Heart left ventricle (tissue), 13 donors: ENCODE results near the gene FAT1.

ENCODE experiments used
- POLR2A ChIP-seq, 2 donors: fragments of 450-650 bp; IDR thresholded peaks; one replicate each; pipeline ENCODE4 v1.6.1; 2017; ENCODE audit warnings: antibody characterized with exemption in 2 of 2, mild to moderate bottlenecking in 2 of 2, moderate library complexity in 2 of 2
- TF ChIP-seq, protein P1 (sequence below), 12 donors: fragments of 200-600 bp; sonication (generic) in 4 of 12; IDR thresholded peaks; one replicate each; pipeline versions ENCODE4 v1.5.0 to v1.8.0; 2018 to 2022; ENCODE audit warnings: antibody characterized with exemption in 12 of 12, mild to moderate bottlenecking in 5 of 12
- donor health status: ischemic (EF 13 %, LVEDD 7.1; RV severe dilation, severe dysfunction).
- donor health status: DM: no; HTN: yes; CAD: no.
- donor health status: DM: no; HTN: no; CAD: no.
- donor health status: ischemic (EF 25% LVEDD 6.9; RV normal size, moderate dysfunction).
- donor health status: ischemic (EF 25% LVEDD 5.7; RV mildly dilated, moderate dysfunction).
- donor health status: ischemic (EF 35%, LVEDD 5.7; RV mildly dilated, moderate dysfunction).
- donor health status: nonischemic (EF 11% LVEDD 7.7; RV severe dilation, severe dysfunction).
- donor health status: DM: yes; HTN: yes; CAD: no.
- donor health status: PGD.
- donor health status: ischemic (EF 29% LVEDD 5.4; RV normal size, mild dysfunction).
- donor health status: nonischemic (EF 23%, LVEDD 6.1; RV moderate dilation, normal function).

- TF ChIP-seq, protein P1, sequence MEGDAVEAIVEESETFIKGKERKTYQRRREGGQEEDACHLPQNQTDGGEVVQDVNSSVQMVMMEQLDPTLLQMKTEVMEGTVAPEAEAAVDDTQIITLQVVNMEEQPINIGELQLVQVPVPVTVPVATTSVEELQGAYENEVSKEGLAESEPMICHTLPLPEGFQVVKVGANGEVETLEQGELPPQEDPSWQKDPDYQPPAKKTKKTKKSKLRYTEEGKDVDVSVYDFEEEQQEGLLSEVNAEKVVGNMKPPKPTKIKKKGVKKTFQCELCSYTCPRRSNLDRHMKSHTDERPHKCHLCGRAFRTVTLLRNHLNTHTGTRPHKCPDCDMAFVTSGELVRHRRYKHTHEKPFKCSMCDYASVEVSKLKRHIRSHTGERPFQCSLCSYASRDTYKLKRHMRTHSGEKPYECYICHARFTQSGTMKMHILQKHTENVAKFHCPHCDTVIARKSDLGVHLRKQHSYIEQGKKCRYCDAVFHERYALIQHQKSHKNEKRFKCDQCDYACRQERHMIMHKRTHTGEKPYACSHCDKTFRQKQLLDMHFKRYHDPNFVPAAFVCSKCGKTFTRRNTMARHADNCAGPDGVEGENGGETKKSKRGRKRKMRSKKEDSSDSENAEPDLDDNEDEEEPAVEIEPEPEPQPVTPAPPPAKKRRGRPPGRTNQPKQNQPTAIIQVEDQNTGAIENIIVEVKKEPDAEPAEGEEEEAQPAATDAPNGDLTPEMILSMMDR (IDR thresholded peaks at IDR 0.05) = no peak
- no peak for TF ChIP-seq POLR2A (IDR thresholded peaks at IDR 0.05)
These were observed 22.4 kb downstream of the FAT1 start for GRCh38 chr4:186701273-186701672.
